ENCODE measurements around the gene PARL.

The PARL gene

GRCh38 chr3:183817639-183818038, 67.0 kb downstream of the PARL start:
- DNase-seq (ENCODE audit: low read depth) = no peak

- no peak for DNase-seq (ENCODE audit: low read depth)
These were observed 67.8 kb downstream of the PARL start for GRCh38 chr3:183816681-183817510.

GRCh38 chr3:183815951-183816475, 68.7 kb downstream of the PARL start:
- no peak for DNase-seq (ENCODE audit: low read depth)

GRCh38 chr3:183815563-183815940, 69.1 kb downstream of the PARL start:
- DNase-seq (ENCODE audit: low read depth) = no peak

- DNase-seq (ENCODE audit: low read depth) = no peak
These were observed 70.4 kb downstream of the PARL start for GRCh38 chr3:183814240-183814639.

GRCh38 chr3:183812761-183813445, 71.8 kb downstream of the PARL start:
- DNase-seq (ENCODE audit: low read depth) = no peak

GRCh38 chr3:183811638-183812037, 73.0 kb downstream of the PARL start:
- DNase-seq (ENCODE audit: low read depth) = no peak

- no peak for DNase-seq (ENCODE audit: low read depth)
These were observed 73.8 kb downstream of the PARL start for GRCh38 chr3:183810643-183811594.

- no peak for DNase-seq (ENCODE audit: low read depth)
These were observed 75.4 kb downstream of the PARL start for GRCh38 chr3:183809270-183809669.

GRCh38 chr3:183808355-183808754, 76.3 kb downstream of the PARL start:
- no peak for DNase-seq (ENCODE audit: low read depth)

- DNase-seq (ENCODE audit: low read depth) = no peak
These were observed 76.8 kb downstream of the PARL start for GRCh38 chr3:183807881-183808280.

GRCh38 chr3:183807209-183807728, 77.4 kb downstream of the PARL start:
- DNase-seq (ENCODE audit: low read depth) = no peak

- no peak for DNase-seq (ENCODE audit: low read depth)
These were observed 81.7 kb downstream of the PARL start for GRCh38 chr3:183802989-183803388.

- DNase-seq (ENCODE audit: low read depth) = no peak
These were observed 83.1 kb downstream of the PARL start for GRCh38 chr3:183801601-183802000.

- no peak for DNase-seq (ENCODE audit: low read depth)
These were observed 84.3 kb downstream of the PARL start for GRCh38 chr3:183800243-183800863.

GRCh38 chr3:183799461-183799860, 85.2 kb downstream of the PARL start:
- DNase-seq (ENCODE audit: low read depth) = no peak

GRCh38 chr3:183797996-183798395, 86.7 kb downstream of the PARL start:
- DNase-seq (ENCODE audit: low read depth) = no peak

GRCh38 chr3:183796372-183796771, 88.3 kb downstream of the PARL start:
- DNase-seq (ENCODE audit: low read depth) = no peak

GRCh38 chr3:183794452-183794851, 90.2 kb downstream of the PARL start:
- no peak for DNase-seq (ENCODE audit: low read depth)

GRCh38 chr3:183792976-183793375, 91.7 kb downstream of the PARL start:
- no peak for DNase-seq (ENCODE audit: low read depth)

GRCh38 chr3:183790700-183791099, 94.0 kb downstream of the PARL start:
- DNase-seq (ENCODE audit: low read depth) = no peak
